Measurements from ENCODE around the gene JAKMIP1.

JAKMIP1 gene

DNA sequence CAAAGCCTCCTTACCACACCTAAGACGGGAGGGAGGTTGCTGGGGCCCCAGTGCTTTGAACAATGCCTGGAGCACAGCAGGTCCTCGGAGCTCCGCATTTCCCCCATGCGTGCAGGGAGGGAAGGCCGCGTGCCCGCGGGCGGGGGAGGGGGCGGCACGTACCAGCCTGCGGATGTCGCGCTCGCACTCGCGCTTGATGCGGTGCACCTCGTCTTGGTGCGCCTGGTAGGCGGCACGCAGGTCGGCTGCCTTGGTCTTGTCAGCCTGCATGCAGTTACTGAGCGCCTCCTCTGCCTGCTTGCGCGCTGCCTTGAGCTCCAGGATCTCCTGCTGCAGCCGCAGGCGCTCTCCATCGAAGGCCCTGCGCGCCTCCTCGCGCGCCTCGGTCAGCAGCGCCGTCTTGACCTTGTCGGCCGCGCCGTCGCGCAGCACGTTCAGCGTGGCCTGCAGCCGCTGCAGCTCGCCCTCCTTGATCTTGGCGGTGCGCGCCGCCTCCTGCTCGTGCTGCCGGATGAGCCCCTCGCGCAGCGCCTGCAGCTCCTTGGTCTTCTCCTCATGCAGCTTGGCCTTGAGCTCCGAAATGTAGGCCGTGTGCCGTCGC, 94.9 kb downstream of the JAKMIP1 start:
- in situ Hi-C loops (cut with MboI; ENCODE audit: low sequenced_read_pairs): no loop called here

DNA sequence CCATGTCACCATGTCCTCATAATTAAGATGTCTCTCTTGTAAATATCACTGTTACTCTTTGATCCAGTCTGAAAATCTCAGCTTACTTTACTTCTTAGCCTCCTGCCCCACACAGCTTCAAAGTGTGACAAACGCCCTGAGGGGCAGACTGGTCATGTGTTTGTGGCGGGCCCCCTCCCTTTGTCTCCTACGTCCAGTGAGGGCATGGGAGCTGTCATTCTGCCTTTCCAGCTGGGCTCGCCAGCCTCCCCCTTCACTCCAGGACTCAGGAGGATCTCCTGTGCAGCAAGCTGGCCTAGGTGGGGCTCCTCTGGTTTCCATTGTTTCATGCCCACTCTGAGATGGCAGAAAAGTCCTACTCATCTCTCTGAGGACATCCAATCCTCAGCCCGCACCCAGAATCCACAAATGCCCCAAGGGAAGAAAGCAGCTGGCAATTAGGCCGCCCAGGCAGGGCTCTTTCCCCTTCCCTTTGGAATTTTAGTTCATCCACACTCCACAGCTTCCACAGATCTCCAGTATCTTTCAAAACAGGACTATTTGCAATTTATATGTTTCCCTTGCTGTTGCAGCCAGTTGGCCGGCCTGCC, 95.7 kb downstream of the JAKMIP1 start:
- in situ Hi-C loops (cut with MboI; ENCODE audit: low sequenced_read_pairs): no loop called here

DNA sequence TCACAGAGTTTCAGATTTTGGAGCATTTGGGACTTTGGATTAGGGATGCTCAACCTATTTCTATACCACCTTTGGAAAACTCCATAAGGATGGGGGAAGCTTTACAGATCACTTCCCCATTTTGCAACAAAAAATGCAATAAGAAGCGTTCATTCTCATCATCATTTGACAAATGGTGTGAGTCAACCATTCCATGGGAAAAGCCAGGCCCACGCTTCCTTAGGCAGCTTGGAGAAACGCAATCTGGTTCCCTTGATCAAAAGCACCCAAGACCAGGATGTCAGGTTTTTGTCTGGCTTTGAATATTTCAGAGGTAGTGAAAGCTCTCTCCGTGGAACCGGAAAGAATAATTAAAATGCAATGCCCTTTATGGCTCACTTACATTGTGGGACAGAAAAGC, 102.8 kb downstream of the JAKMIP1 start:
- in situ Hi-C loops (cut with MboI; ENCODE audit: low sequenced_read_pairs): no loop called here

DNA sequence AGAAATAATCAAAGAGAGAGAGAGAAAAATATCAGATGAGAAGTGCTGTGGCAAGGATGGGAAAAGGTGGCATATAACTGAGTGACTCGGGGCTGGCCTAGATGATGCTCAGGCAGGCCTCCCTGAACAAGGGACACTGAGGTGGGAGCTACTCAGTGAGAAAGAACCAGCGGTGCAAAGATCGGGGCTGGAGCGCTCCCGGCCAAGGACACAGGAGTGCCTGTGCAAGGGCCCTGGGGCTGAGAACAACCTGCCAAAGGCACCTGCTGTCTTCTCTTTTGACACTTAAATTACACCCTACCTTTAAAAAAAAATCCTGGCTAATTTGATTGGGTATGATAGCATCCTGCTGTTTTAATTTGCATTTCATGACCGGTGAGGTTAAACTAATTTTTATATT, 104.5 kb downstream of the JAKMIP1 start:
- in situ Hi-C loops (cut with MboI; ENCODE audit: low sequenced_read_pairs): no loop called here

DNA sequence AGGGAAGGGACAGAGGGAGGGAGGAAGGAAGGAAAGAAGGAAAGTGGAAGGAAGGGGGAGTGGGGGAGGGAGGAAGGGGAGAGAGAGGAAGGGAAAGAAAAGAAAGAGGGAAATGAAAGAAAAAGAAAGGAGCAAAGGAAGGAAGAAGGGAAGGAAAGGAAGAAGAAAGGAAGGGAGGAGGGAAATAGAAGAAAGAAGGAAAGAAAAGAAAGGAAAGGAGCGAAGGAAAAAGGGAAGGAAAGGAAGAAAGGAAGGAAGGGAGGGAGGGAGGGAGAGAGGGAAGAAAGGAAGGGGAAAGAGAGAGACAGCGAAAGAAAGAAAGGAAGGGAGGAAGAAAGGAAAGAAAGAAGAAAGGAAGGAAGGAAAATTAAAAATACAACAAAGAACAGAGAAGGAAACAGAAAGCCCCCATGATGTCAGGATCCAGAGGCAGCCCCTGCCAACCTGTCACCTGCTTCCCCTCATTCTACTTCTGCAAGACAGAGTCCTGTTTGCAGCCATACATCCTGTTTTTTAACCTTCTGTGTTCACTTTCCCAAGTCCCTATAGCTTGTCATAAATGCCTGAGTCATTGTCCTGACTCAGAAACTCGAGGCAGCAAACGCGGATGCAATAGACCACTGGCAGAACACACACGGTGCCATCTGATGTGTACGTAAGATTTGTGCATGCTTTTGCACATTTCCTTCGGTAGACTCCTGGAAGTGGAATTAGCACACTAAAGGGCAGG, 105.2 kb downstream of the JAKMIP1 start:
- in situ Hi-C loops (cut with MboI; ENCODE audit: low sequenced_read_pairs): no loop called here

DNA sequence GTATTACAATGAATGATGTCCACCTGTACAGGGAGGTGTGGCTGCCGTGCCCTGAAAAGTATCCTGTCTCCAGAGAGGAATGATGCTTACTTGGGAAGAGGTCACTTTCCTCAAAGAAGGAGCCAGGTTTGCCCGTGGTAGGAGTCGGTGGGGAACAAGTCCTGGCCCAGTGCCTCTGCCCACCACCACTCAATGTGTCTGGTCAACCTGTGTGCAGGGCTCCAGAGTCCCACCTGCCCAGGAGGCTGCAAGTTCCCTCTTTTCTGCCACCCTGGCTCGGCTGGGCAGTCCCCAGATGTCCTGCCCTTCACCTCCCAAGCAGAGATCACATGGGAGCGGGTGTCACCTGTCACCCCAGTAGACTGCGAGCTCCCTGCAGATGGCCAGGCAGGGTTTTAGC, 106.7 kb downstream of the JAKMIP1 start:
- in situ Hi-C loops (cut with MboI; ENCODE audit: low sequenced_read_pairs): no loop called here

DNA sequence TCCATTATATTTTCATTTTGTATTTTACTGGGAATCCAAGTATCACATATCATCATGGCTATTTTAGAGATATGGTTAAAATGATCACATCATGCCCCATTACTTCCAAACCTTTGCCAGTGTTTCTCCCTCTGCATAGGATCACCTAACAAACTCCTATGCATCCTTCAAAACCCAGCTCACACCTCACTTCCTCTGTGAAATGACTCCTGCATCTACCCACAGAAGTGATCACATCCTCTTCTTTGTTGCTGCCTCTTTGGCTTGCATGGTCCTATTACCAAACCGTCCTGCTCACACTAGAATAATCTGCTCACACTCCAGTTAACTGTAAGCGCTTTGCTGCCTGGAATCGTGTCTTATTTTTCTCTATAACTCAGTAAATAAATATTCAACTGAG, 107.4 kb downstream of the JAKMIP1 start:
- in situ Hi-C loops (cut with MboI; ENCODE audit: low sequenced_read_pairs): no loop called here

DNA sequence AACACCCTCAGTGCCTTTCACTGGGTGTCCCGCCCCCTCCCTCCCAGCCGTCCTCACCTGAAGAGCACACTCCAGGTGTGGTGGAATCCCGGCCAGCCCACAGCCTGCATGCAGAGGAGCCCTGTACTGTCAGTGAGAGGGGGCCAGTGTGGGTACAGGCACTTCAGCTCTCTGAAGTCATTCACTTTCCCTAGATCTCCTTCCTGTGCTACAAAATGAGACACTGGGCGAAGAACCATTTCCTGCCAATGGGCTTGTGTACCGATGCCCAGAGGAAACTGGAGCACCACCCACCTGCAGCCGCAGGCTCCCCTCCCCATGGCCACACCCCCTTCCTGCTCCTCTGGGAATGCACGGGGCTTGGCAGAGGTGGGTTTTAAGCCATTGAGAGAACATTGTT, 108.2 kb downstream of the JAKMIP1 start:
- in situ Hi-C loops (cut with MboI; ENCODE audit: low sequenced_read_pairs): no loop called here

DNA sequence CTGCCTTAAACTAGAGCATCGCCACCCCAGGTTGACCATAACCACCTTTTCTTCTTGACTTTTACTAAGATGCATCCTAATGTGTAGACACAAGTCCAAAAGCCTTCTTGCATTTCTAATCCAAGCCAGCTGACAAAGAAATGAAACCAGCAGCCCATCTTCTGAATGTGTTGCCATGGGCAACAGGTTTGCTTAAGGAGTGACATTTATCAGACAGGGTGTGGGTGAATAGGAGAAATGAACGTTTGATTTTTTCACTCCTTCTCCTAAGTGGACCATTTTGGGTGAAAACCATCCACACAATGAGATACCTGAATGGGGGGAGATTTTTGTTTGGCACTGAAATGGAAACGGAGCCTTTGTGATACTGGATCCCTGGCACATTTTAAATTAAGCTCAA, 109.4 kb downstream of the JAKMIP1 start:
- in situ Hi-C loops (cut with MboI; ENCODE audit: low sequenced_read_pairs): no loop called here

DNA sequence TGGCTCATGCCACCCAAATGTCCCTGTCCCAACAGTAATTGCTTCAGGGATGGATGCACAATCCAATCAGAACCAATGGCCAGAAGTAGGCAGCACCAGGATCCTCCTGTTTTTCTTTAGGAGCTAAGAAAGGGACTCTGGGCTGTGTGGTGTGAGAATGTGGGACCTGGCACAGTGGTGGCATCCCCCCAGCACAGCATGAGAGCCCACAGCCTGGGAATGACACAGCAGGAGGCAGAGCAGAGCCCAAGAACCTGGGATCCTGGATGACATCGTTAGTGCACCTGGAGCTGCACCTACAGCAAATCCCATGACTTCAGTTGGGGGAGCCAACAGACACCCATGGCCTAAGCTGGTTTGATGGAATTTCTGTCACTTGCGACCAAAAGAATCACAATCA, 111.4 kb downstream of the JAKMIP1 start:
- in situ Hi-C loops (cut with MboI; ENCODE audit: low sequenced_read_pairs): no loop called here

DNA sequence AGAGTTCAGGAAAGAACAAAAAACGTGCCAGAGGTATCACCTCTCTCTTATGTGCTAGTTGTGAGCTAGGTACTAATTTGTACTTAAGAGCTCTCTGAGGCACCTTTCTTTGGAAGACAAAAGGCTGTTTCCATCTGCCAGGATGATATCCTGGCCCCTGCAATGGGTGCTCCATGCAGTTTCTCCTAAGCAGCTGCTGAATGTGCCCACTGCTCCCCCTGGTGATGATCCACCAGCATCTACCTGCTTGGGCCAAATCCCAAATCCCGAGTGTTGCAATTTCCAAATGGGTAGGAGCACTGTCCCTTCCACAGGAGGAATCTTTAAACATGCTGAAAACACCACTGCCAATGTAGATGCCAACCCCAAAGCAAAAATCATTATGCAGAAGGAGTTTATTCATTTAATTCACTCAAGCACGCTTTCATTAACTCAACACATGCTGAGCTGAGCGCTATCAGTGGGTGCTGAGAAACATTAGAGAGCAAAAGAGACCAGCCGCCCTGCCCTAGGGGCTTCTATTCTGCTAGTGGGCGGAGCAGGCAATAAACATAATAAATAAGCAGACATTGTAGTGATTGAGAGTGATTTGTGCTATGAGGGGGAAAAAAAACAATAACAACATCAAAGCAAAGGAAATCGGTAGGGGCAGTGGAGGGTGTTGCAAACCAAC, 112.5 kb downstream of the JAKMIP1 start:
- in situ Hi-C loops (cut with MboI; ENCODE audit: low sequenced_read_pairs): no loop called here

DNA sequence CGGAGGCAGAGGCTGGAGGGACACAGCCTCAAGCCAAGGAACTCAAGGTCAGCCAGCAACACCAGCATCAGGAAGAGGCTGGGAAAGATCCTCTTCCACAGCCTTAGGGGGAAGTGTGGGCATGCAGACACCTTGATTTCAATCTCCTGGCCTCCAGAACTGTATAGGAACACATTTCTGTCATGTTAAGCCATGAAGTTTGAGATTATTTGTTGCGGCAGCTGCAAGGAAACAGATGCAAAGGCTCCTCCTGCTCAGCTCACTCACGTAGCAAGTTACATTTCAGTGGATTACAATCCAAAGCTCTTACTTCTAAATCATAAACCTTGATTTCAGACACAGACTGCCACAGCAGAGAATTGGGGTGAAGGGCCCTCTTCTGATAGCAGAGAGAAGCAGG, 113.5 kb downstream of the JAKMIP1 start:
- in situ Hi-C loops (cut with MboI; ENCODE audit: low sequenced_read_pairs): no loop called here

DNA sequence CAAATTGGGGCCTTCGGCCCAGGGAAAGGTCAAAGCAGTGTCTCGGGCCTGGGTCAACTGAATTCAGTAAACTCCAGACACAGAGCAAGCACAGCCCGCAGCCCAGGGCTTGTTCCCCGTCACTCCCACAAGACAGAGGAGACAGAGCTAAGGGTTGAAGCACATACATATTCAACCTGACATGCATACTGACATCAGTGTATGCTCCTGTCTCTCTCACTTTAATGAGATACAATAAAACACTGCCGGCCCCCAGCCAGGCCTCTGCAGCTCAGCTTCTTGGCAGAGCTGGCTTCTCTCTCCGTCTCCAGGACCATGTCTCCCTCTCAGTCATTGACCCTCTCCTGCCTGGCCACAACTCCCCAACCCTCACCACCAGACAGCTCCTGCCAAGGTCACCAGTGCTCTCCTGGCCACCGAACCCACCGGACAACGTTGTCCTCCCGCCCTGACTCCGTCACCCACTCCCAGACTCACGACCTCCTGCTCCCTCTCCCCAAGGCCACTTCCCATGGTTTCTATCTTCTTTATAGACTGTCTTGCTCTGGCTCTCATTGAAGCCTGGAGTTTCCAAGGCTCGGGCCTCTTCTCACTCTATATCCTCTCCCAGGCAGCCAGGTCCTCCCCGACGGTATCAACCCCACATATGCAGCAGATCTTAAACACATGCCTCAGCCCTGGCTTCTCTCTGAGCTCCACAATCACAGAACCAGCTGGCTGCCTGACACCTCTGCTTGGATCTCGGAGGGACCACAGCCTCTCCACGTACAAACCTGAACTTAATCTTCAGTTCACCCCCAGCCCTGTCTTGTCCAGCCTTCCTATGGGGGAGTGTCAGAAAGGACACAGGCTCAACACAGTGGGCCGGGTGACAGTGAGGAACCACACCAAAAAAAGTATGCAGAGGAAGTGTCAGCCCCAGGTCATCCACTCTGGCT, 114.4 kb downstream of the JAKMIP1 start:
- in situ Hi-C loops (cut with MboI; ENCODE audit: low sequenced_read_pairs): no loop called here

DNA sequence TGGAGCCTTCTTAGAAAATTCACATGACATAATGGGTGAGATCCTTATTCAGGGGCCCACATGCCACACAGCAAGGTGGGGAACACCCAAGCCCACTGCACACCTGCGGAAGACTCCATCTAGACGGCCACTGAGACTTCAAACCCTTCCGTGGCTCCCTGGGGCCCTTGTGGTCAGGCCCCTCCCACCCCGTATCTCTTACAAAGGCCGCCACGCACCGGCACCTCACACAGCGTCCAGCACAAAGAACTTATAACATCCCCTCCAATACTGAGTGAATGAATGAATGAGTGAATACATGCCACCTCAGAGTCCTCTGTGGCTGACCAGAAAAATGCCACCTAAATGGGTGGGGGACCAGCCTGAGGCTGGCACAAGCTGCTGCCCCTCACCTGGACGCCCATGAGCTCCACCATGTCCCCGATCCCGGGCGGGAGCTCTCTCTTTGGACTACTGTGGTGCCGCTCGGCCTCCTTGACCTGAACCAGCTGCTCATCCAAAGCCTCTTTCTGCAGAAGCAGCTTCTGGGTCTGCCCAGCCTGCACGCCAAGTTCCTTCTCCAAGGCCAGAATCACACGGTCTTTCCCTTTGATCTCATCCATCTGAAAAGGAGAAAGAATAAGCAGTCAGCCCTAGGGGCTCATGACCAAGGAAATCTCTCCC, 115.2 kb downstream of the JAKMIP1 start:
- in situ Hi-C loops (cut with MboI; ENCODE audit: low sequenced_read_pairs): no loop called here

DNA sequence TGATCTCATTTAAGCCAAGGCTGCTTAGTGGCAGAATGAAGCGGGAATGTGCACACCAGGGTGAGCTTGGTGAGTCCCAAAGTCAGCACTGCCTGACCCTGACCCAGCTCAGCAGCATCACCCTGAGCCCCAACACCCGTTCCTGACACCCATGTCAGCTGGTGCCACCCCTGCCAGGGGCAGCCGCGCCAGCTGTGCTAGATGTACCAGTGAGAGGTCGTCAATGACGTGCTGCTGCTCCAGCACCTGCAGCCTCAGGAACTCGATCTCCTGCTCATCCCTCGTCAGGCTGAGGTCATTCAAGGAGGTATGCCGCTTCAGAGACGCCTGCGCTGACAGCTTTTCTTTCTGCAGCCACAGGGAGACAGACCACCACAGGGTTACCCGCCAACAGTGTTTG, 120.4 kb downstream of the JAKMIP1 start:
- in situ Hi-C loops (cut with MboI; ENCODE audit: low sequenced_read_pairs): no loop called here

DNA sequence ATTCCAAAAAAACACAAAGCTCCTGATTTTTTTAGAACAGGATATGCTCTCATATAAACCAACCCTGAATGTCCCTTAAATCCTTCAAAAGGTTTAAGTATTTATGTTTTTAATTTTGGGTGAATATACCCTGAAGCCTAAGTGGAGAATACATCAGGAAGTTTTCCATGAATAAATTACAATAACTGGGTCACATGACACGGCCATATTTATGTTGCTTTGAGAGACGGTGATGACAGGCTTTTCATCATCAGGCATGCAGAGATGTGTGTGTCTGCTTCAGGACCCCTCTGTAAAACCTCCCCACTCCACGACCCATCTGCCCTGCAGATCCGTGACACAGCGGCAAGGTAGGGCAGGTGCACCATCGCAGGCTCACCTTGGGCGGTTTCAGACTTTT, 121.8 kb downstream of the JAKMIP1 start:
- in situ Hi-C loops (cut with MboI; ENCODE audit: low sequenced_read_pairs): no loop called here

DNA sequence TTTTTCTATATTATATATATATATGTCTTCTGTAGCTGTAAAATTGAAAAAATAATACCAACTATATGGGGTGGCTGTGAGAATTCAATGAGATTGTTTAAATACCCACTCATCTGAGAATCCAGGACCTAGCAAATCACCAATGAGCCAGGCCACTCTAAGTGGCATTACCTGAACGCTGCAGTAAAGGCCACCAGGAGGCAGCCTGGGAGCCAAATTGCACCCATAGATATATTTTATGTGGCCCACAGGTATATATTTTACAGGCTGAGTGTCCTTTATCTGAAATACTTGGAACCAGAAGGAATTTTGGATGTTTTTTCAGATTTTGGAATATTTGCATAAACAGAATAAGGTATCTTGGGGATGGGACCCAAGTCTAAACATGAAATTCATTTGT, 124.0 kb downstream of the JAKMIP1 start:
- in situ Hi-C loops (cut with MboI; ENCODE audit: low sequenced_read_pairs): no loop called here

DNA sequence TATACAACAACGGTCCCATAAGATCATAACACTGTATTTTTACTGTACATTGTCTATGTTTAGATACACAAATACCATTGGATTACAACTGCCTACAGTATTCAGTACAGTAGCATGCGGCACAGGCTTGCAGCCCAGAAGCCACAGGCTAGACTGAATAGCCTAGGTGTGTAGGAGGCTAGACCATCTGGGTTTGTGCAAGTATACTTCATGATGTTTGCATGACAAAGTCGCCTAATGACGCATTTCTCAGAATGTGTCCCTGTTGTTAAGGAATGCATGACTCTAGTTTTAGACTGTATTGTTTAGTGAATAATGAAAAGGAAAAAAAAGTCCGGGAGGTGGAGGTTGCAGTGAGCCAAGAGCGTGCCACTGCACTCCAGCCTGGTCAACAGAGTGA, 125.6 kb downstream of the JAKMIP1 start:
- in situ Hi-C loops (cut with MboI; ENCODE audit: low sequenced_read_pairs): no loop called here

DNA sequence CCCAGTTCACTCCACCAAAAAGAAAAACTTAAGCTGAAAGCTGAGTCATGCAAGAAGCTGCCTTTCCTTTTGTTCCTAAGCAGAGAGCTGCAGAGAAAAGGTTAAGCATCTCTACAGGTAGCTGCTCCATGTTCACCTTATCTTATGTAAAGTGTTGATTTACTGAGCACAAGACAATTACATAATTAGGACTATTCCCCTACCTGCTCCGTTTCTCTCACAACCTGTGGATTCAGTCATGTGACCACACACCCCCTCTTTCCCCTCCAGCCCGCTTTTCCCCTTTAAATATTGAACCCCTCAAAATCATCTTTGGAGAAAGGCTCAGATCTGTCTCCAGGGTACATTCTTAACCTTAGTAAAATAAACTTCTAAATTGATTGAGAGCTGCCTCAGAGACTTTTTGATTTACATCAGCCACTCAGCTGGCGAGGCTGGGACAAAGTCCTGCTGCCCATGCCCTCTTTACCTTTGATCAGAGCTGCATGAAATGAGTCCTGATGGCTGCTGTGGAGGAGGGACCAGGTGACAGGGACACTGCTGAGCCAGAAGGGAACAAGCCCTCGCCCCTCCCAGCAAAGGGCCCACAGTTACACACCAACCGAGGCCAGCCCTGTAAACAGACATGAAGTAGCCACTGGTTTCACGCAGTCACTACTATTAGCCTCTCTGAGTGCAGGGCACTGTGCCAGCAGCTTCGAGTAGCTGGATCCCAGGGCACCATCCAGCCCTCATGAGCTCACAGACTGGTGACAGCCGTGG, 128.2 kb downstream of the JAKMIP1 start:
- in situ Hi-C loops (cut with MboI; ENCODE audit: low sequenced_read_pairs): no loop called here
